OCI-M2 (cell line): ENCODE measurements around the gene CTNNA3.
"Not testable (repeated sequence)": the region's sequence is repeated elsewhere in the genome, so short reads cannot be mapped to it uniquely, and the experiment has no call there.

Source experiments
- DNase-seq: peaks from one replicate; lab custom pipeline; 2025; ENCODE audit not compliant: unreplicated experiment; lab: John Stamatoyannopoulos, UW

Gene CTNNA3

GRCh38 chr10:67519434-67519833 is 176.6 kb downstream of the CTNNA3 start:
- DNase-seq, result no peak

DNA sequence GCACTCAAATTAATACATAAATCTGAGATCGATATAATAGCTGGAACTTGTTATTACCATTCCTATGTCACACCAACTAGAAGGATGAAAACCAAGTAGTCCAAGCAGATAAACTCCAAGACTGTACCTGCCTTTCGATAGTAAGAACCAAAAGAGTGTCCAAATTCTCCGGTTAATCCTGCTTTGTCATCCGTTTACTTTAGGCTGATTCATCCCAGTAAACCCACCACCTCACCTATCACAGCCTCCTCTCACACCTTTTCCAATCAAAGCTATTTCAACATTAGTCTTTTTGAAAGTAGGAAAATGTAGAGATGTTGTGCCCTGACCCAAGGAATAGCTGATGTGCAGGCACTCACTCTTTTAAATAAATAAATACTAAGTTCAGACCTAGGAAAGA is 177.2 kb downstream of the CTNNA3 start:
- DNase-seq, result no peak

- DNase-seq, result no peak
These were observed 178.0 kb downstream of the CTNNA3 start for GRCh38 chr10:67518043-67518442.

GRCh38 chr10:67506757-67507091 is 189.3 kb downstream of the CTNNA3 start:
- DNase-seq, result no peak

- DNase-seq, result no peak
These were observed 189.8 kb downstream of the CTNNA3 start for GRCh38 chr10:67506083-67506756.

DNA sequence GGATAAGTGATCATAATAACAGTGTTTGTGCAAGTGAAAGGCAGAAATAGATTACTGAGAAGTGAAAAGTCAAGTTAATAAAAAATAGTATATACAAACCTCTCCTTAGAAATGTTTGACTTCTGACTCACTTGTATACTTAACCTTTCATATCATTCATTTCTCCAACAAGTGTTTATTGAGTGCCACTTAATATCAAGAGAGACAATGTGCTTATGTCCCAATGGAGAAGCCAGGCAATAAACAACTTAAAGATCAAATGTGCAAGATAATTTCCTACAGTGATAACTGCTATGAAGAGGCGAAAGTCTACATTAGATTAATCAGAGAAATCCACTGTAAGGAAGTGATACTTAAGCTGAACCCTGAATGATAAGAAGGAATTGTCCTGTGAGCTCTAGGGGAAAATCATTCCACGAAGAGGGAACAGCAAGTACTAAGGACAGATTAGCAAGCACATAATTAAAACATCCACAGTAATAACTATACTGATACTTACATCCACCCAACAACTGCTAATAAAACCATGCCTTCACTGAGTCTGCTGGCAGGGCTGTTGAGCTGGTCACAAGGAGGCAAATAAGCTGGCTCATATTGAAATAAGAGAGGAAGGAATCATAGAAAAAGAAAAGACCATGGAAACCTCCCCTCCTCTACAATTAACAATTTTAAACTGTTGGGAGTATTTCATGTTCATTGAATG is 203.5 kb downstream of the CTNNA3 start:
- DNase-seq, result no peak

DNA sequence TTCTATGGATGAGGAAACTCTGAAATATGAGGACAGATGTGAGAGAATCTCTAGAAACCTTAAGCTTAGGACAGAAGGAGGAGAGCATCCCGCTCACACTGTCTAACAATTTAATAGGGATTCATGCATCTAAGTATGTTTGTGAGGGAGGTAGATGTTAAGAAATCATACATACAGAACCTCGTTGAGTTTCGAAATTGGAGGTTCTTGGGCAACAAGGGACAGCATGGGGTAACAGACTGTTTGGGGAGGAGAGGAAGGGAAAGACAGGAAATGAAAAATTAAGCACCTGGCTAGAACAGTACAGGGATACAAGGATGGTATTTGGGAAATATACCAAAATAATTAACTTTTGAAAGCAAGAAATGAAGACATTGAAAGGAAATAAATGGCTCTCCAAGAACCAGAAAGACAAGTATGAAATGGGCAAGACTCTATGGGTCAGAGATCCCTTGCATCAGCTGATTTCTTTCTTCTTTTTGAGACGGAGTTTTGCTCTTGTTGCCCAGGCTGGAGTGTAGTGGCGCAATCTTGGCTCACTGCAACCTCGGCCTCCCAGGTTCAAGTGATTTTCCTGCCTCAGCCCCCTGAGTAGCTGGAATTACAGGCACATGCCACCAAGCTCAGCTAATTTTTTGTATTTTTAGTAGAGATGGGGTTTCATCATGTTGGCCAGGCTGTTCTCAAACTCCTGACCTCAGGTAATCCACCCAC is 207.9 kb downstream of the CTNNA3 start:
- DNase-seq, result no peak

DNA sequence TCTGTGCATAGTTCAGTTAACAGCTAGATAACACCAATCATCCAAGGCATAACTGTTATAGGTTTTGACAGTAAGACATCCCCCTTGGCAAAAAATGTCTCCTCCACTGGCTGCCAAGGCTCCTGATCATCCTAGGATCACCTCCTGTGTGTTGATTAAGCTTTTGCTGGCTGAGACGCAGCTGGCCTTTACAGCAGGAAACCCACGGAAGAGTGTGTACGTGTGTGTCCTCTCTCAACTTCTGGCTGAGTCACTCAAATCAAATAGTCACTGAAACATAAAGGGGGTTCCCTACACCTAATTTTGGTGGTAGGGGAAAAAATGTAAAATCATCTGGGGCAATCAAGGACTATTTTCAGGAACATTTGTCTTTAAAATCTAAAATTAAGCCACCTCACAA is 208.8 kb downstream of the CTNNA3 start:
- DNase-seq, result no peak

GRCh38 chr10:67477868-67478267 is 218.1 kb downstream of the CTNNA3 start:
- no peak for DNase-seq

GRCh38 chr10:67476201-67476600 is 219.8 kb downstream of the CTNNA3 start:
- no peak for DNase-seq

- DNase-seq, result no peak
These were observed 222.0 kb downstream of the CTNNA3 start for GRCh38 chr10:67473850-67474633.

DNA sequence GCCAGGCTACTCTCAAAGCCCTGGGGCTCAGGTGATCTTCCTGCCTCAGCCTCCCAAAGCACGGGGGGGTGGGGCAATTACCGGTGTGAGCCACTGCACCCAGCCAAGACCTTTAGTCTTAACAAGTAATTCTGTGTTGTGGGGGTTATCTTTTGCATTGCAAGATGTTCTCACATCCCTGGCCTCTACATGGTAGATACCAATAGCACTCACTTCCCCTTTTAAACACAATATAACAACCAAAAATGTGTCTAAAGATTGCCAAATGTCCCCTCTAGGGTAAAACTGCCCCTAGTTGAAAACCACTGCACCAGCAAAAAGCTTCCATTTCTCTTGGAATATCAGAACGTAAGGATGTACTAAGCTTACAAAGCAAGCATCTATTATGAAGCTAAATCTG is 225.0 kb downstream of the CTNNA3 start:
- no peak for DNase-seq

- DNase-seq, result no peak
These were observed 231.7 kb downstream of the CTNNA3 start for GRCh38 chr10:67464278-67464677.

- DNase-seq, result no peak
These were observed 243.1 kb downstream of the CTNNA3 start for GRCh38 chr10:67452892-67453291.

DNA sequence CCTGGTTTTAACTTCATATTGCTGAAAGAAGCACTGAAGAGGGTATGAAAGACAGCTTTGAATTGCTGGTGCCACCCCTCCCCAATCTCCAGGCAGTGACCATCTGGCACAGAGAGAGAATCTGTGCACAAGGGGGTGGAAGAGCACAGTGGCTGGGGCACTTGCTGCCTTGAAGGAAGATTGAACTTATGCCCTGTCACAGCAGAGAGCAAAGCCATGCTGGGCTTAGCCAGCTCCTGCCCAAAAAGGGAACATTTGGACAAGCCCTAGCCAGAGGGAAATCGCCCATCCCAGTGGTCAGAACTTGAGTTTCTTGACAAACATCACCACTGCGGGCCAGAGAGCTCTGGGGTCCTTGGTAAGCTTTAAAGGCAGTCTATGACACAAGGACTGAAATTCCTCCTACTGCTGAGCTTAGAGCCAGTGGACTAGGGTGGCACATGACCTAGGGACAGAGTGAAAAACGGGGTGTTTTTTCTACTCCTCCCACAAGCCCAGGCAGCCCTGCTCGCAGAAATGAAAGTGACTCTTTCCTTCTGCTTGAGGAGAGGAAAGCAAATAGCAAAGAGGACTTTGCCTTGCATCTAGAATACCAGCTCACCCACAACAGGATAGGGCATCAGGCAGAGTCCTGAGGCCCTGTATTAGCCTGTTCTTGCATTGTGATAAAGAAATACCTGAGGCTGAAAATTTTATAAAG is 257.2 kb downstream of the CTNNA3 start:
- no peak for DNase-seq

DNA sequence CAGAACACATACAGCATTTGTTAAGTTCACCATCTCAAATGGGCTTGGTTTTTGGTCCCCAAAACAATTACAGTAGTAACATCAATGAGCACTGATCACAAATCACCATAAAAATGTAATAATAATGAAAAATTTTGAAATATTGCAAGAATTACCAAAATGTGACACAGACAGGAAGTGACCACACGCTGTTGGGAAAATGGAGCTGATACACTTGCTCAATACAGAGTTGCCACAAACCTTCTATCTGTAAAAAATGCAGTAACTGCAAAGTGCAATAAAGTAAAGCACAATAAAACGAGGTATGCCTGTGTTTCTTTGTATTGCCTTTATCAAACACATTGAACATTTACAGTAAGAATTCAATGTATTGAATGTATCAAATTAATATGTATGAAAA is 262.7 kb downstream of the CTNNA3 start:
- no peak for DNase-seq

- DNase-seq, result no peak
These were observed 293.4 kb downstream of the CTNNA3 start for GRCh38 chr10:67402620-67403019.

DNA sequence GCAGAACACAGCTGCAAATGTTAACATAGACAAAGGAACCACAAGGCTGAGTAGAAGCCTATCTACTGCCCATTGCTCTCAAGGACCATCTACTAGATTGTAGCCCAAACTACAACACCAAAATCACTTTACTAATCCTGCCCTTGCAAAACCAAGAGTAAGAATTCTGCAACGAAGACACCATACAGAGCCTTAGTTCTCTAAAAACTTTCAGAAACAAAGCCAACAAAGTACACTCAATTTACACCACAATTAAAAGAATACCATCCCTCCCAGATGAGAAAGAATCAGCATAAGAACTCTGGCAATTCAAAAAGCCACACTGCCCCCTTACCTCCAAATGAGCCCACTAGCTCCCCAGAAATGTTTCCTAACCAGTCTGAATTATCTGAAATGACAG is 294.3 kb downstream of the CTNNA3 start:
- DNase-seq, result no peak

- not testable (repeated sequence) for DNase-seq
These were observed 309.0 kb downstream of the CTNNA3 start for GRCh38 chr10:67386841-67387533.

GRCh38 chr10:67386260-67386659 is 309.7 kb downstream of the CTNNA3 start:
- DNase-seq, result no peak
